Activated T-helper 9 cell treated with anti-CD3 and anti-CD28 coated beads, Interleukin-2, amount 50 U/mL, for 16 hours (primary cell): Measurements from ENCODE around the gene PRODH.
"Not testable (repeated sequence)": the region's sequence is repeated elsewhere in the genome, so short reads cannot be mapped to it uniquely, and the experiment has no call there.

Source experiments
- DNase-seq: peaks from one replicate; pipeline ENCODE4 v3.0.0-alpha.2; 2020; ENCODE audit warnings: low read depth

The PRODH gene

DNA sequence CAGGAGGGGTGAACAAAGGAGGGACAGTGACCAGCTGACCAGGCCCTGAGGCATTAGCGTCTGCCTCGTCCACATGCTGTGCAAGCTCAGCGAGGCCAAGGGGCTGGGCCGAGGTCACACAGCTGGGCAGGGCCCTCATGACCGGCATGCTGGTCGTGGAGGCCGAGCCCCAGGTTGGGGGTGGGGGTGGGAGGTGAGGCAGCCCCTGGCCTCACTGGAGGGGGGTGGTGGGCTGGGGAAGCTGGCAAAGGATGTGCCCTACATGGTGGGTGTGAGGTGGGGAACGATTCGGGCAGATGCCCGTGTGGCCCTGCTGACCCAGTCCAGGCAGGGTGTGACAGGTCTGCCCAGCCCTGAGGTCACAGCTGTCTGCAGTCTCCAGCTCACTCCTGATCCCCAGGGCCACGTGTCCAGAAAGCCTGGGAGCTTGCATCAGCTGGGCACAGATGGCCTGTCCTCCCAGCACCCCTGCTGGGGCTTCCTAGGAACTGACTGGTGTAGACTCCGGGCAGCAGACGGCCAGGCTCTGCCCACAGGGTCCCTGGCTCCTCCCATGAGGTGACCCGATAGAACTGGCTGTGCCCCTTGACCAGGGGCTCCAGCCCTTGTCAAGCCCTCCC is 31.4 kb upstream of the PRODH start:
- DNase-seq, result not testable (repeated sequence)

DNA sequence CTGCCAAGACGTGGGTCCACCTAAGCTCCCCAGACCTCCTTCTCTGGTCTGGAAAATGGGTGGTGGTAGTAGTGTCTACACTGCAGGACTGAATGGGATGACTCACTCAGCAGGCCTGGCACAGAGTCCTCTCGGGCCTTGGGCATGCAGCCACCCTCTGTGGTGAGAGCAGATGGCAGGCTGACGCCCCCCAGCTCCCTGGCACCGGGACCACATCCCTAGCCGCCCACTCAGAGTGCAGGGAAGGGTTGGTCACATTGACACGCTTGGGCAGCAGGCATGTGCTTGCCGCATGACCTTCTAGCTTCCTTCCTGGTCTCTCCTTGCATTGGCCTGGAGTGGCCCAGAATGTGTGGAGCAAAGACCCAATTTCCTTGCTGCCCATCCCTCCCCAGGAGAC is 30.7 kb upstream of the PRODH start:
- DNase-seq, result no peak

DNA sequence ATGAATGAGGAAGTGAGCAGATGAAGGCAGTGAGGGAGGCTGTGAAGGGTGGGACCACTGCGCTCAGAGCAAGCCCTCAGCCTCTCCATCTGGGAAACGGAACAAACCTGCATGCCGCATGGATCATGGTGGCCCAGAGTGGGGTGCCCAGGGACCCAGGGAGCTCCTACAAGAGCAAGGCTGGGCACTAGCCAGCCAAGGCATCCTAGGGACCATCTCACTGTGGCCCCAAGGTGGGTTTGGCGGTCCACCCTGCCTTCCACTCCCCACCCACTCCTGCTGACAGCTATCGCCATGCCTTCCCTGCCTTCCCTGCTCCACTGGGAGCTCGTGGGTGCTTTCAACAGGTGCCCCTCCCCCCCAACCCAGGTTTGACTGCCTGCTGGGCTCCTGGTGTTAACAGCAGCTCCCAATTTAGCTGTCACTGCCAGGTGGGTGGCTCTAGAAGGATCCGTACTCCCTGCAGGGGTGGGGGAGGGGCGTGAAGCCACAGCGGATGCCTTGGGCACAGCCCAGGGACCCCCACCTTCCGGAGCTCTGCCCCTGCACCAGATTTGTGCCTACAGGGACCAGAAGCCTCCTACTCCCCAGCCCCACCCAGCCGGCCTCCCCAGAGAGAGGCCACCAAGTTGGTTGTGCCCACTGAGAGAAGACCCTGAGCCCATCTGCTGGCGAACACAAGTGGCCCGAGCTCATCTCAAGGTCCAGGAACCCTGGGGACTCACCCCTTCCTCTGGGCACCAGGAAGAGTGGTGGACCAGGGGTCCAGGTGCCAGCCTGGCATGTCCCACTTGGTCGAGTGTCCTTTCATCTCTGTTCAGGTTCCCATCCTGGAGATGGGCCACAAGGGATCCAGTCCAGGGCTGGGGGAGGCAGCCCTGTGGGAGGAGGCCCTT is 29.7 kb upstream of the PRODH start:
- no peak for DNase-seq

DNA sequence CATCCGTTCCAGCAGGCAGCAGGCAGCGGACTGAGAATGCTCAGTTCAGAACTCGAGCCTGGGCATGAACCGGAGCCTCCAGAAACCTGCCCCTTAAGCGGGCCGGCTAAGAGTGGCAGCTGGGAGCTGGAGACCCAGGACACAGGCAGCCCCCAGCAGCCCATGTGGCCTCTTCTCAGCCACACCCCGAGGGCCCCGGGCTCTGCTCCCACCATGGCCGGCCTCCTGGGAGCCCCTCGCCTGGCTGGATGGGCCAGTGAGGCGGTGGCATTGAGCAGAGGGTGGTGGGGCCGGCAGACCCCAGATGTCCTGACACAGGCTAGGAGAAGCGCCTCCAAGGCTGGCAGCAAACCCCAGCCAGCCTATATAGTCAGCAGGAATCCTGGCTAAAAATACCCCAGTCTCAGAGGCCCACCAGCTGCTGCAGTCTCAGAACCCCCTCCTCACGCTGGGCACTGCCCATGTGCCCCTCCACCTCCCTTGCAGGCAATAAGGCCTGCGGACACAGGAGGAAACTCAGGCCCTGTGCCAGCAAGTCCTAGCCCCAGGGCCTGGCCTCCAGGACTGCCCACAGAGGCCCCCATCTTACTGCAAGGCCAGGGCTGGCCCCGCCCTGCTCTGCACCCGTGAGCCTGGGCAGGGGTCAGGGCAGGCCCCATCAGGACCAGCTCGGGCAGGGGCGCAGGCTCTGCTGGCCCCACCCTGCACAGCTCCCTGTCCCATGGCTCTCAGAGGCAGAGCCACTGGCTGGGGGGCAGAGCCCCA is 28.6 kb upstream of the PRODH start:
- not testable (repeated sequence) for DNase-seq

DNA sequence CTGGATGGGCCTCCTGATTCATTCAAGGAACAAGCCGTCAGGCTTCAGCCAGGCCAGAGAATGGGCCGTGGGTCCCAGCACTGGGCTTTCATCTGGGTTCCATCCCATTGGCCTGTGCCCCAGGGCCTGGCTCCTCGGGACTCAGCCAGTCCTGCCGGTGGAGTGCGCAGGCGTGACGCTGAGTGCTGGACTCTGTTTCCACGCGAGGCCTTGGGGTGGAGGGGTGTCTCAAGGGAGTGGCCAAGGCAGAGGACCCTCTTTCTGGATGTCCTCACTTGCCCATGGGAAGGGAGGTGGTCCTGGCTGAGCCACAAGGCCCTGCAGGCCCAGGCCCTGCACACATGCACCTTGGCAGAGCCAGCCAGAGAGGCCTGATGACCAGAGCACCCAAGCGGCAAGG is 28.0 kb upstream of the PRODH start:
- DNase-seq, result not testable (repeated sequence)

DNA sequence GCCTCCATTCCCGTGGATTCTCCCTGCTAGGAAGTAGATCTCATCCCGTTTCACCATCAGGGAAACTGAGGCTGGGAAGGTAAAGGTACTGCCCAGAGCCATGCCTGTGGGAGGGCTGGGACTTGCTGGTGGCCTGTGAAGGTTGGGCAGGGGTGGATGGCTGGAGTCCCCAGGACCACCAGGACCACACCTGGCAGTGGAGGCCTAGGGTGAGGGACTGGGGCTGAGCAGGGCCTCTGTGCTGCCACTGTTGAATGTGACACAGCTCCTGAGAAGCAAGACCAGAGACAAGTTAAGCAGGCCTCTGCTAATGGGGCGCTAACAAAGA is 26.2 kb upstream of the PRODH start:
- no peak for DNase-seq

DNA sequence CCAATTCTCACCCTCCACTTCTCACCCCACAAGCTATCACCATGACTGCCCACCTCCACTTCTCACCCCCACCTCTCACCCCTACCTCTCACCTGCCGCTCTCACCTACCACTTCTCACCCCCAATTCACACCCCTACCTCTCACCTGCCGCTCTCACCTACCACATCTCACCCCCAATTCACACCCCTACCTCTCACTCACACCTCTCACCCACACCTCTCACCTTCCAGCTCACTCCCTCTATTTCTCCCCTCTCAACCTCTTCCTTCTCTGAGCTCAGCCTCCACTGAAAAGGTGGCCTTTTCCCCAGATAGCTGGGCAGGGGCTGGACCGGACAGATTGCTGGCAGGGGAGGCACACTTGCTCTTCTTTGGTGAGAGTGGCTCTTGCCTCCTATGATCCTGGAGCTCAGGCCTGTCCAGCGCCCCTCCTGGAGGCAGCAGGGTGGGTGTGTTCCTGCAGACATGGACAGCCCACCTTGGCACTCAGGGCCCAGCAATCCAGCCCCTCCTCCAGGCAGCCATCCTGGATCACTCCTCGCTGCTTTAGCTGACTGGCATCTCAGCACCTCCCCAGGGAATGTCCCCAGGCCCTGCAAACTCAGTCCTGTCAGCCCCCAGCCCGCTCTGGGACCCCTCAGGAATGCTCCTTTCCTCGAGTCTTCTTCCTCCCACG is 25.7 kb upstream of the PRODH start:
- DNase-seq, result not testable (repeated sequence)

DNA sequence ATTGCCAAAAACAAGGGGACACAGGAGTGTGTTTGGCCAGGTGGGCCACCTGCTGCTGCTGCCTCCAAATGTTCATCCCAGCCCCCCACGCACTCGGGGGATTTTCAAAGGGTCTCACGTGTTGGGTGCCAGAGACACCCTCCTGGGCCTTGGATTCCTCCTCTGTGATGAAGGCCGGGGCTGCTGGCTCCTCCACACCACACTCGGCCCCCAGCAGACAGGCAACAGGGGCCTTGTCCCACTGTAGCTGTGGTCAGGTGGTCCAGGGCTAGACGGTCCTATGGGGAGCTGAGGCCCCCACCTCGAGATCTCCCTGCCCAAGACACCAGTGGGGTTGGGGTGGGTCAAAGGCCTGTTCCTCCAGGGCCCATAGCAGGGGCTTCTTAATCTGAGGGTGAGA is 25.1 kb upstream of the PRODH start:
- not testable (repeated sequence) for DNase-seq

DNA sequence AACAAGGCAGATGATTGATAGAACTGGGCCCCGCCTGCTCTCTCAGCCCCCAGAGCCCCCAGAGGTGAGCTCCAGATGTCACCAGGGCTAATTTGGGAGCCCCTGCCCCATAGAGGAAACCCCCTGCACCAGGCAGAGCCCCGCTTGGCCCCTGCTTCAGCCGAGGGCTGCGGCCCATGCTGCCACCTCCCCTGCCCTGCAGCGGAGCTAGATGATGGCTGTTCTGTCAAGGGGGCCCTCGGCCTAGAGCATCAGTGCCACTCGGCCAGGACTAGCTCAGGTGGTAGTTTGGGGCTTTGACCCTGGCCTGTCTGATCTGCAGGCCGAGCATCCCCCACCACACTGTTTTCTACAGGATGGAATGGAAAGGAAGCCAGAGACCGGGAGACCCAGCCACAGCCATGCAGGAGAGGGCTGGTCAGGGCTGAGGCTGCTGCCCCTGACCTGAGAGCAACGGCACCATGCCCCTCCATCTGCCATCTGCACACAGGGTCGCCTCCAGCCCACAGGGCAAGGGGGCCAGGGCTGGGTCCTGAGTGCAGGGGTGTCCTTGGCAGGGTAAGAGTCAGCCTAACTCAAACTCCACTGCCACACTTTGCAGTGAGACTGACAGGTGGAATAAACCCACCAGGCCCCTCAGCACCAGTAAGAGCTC is 24.2 kb upstream of the PRODH start:
- DNase-seq, result not testable (repeated sequence)

DNA sequence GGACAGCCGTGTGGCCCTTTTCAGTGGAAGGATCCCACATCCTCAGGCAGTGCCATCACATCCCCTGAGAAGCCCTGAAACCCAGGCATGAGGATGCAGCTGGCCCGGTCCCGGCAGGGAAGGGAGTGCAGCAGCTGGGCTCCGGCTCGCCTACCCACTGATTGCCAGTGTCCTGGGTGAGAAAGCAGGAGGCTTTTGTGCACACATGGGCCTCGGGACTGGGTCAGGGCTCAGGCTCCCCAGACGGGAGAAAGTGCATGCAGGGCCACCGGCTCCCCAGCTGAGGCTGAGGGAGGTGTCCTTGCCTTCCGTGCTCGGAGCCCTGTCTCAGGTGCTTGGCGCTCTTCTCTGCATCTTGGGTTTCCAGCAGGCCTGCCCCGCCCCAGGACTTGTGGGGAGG is 23.6 kb upstream of the PRODH start:
- DNase-seq, result not testable (repeated sequence)

DNA sequence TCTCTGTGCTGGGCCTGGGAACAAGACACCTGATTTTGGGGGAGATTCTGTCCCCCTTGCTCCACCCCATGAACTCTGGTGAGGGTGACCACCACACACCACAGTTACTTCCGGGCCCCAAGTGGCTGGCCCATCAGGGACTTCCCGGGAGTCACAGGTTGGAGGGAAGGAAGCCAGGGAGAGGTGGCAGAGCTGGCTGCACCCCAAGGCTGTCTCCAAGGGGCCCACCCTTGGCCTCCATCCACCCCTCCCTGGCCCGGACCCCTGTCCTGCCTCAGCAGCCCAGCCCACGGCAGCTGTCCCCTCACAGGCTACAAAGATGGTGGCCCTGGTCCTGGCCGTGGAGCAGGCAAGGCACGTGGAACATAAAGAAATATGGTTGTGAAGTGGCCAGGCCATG is 23.2 kb upstream of the PRODH start:
- not testable (repeated sequence) for DNase-seq

DNA sequence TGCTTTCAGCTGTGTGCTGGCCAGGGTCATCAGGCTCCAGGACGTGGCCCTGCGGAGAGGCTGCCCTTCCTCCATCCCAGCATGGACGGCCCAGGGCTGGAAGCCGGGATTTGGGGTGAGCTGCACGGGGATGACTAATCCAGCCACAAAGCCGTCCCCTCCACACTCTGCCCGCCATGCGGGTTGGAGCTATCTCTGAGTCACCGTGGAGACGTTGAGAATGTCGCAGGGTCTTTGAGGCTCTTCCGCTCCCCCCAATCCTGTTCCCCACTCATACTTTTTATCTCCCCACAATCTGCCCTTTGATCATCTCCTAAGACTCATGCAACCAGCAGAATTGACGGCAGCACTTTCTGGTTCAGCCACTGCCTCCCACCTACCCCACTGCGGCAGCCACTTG is 22.6 kb upstream of the PRODH start:
- DNase-seq, result not testable (repeated sequence)

DNA sequence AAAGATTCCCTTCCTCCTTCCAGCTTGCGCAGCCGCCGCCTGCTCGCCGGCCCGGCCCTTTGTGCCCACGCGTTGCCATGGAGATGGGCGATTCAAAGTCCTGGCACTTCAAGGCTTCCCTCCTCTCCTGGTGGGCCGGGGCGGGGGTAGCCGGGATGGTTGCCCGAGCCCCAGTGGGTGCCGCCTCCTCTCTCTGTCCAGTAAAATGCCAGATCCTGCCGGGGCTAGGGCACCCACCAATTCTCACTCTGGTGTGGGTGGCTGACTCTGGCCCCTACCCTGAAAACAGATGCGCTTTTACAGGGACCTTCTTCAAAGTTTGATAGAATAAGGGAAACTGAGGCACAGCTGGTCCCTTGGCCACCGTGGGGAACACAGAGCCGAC is 22.2 kb upstream of the PRODH start:
- DNase-seq, result not testable (repeated sequence)

DNA sequence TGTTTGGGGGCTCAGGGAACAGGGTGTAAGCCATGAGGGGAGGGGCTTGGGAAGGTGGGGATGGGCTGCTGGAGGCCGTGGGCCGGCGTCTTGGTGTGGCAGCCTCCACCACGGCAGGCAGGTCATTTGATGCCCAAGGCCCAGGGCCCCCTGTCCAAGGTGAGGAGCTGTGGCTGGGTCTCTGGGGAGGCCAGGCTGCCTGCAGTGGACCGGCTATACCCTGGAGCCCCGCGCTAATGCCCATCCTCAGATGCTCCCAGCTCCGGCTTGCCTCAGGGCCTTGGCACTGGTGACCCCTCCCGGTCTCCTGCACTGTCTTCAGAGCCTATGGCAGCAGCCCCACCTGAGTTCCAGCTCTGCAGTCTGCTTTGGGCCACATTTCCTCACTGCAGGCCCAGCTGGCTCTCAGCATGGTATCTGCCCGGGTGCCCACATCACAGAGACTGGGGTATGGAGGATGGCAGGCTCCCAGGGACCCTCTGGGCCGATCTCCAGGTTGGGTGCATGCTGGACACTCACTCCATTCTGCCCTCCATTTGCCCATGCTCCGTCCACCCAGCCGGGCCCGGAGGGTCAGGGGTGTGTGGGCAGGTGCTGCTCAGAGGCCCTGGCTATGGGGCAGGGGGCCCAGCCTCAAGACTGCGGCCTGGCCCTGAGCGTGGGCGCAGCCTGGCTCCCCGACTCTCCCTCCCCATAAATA is 21.7 kb upstream of the PRODH start:
- DNase-seq, result not testable (repeated sequence)

DNA sequence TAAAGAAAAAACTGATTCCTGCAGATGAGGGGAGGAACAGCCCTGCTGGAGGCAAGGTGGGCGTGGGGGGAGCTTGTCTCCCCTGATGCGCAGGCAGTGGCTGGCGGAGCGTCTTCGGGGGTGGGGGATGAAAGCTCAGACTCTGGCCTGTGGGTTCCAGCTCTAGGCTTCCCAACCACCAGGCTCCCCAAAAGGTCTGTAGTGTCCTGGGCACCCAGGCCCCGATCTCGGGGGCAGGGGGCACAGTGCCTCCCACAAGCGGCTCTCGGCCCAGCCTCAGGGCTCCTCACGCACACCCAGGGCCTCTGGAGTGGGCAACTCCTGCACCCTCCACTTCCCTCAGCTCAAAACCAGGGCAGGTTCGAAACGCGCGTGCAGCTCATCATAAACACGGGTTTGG is 20.9 kb upstream of the PRODH start:
- not testable (repeated sequence) for DNase-seq

DNA sequence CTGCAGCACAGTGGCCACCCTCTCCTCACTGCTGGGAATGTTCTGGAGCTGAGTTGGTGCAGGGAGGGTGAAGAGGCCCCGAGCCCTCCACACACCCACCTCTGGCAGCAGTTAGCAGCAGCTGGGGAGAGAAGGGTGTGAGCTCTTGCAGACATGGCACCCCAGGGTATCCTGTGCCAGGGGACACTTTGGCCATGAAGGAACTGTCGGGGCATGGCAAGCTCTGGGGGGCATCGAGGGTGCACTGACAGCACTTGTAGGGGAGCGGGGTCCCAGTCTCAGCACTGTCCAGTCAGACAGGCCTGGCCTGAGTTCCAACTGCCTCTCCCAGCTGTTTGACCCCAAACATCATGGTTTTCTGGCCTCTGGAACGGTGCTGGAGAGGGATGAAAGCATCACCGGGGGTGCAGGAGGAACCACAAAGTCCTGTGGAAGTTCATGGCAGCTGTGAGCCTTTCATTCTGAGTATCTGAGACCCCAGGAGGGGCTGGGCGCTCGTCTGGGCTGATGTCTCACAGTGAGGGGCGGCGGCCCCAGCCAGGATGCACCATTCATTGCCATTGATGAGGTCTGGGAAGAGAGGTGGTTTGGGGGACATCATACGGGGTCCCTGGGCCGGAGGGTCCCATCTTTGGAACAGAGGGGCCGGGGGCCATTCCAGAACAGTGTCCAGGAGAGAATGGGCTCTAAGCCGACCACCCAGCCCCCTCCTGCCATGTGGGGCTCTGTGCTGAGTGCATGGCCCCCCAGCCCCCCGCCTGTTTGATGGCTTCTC is 20.2 kb upstream of the PRODH start:
- not testable (repeated sequence) for DNase-seq

DNA sequence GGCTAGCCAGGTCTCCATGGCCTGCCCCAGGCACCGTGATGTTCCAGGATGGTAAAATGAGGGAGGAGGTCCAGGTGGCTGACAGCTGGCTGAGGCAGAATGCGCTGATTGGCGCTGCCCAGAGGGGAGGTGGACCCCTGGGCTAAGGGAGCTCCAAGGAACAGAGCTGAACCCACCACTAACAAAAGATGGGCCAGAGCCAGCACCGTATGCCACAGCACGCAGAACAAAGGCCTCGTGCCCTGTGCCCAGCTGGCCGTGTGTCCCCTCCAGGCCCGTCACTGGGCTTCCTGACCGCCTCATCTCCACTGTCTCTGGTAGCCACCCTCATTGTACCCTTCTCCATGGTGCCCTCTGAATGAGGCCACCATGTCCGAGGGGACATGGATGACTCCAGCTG is 19.6 kb upstream of the PRODH start:
- DNase-seq, result no peak

DNA sequence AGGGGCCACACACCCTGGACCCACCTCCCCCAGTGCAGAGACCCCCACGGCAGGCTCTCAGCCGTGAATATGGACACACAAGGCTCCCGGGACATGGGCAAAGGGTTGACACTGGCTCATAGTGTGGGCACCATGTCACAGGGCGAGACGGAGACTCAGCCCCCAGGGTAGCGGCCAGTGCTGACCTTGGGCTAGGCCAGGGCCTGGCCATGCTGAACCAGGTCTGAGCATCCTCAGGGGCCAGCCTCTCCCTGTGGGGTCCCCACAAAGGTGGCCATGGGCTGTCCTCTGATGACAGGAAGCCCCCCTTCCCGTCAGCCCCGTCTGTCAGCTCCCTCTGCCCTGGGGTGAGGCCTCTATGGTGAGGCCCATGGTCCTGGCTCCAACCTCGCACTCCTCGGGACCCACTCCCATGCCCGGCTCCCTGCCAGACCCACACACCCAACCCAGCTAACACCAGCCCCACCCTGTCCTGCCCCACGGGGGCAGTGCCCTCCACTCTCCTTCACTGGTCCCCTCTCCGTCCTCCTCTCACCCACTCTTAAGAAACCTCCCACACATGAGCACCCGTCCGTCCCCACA is 19.0 kb upstream of the PRODH start:
- no peak for DNase-seq

DNA sequence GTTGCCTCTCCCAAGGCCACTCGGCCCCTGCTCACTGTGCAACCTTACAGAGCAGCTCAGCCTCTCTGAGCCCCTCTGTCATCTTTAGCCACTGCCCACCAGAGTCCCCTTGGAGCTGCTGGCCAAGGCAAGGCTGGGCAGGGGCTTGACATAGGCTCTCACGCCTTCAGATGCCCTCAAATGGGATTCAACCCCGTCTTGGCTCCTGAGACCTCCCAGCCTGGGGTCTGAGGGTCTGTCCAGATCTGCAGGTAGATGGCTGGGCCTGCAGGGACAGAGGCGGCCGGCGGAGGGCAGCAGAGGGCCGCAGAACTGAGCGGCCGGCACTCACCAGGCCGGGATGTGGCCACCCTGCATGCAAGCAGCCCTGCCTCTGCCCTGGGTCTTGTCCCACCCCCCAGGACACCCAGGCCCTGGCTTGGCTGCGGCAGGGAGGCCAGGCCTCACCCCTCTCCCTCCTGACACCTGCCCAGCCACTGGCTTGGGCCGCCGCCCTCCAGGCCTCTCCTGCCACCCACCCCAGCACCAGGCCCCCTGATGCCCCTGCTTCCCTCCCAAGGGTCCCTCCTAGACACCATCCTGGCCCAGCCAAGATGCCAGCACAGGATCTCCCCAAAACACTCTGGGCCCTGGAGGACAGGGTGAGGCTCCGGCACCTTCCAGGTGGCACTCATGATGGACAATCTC is 18.4 kb upstream of the PRODH start:
- peak; percentile 32 for DNase-seq
